H7 (cell line): ENCODE measurements around the gene CDC27. TPM values are rescaled to one million over a fixed set of nuclear protein-coding genes. Genes with fewer than 3 reads are reported as not detected.
A peak's percentile ranks its signal among the peaks of the same experiment; 100 is the strongest.
"Not testable (repeated sequence)": the region's sequence is repeated elsewhere in the genome, so short reads cannot be mapped to it uniquely, and the experiment has no call there.

Experiments used
- DNase-seq: peaks from one replicate; pipeline ENCODE4 v3.0.0; 2012
- H3K27me3 ChIP-seq: 2 replicates; pipeline ENCODE4 v1.6.0; 2011; ENCODE audit warnings: mild to moderate bottlenecking, low read length; ENCODE audit not compliant: control insufficient read depth, insufficient read depth
- H3K36me3 ChIP-seq: replicated peaks from 2 replicates; pipeline ENCODE4 v1.5.1; 2011; ENCODE audit warnings: low read length; ENCODE audit not compliant: control insufficient read depth, insufficient read depth
- H3K4me3 ChIP-seq: 2 replicates; pipeline ENCODE4 v1.5.1; 2011; ENCODE audit warnings: low read depth, mild to moderate bottlenecking, control low read depth, low read length, moderate library complexity; ENCODE audit not compliant: insufficient read depth
- total RNA-seq: library from RNA; depleted of rRNA; stranded (reverse); fragments of >200 nt; shearing (Covaris generic); gene quantifications from 2 replicates; pipeline ENCODE4 v1.2.3, GENCODE V29; 2014

Gene CDC27
- total RNA-seq, 1 experiment from 2014 or later: 45.9 TPM

- not testable (repeated sequence) for H3K4me3 ChIP-seq, H3K36me3 ChIP-seq, H3K27me3 ChIP-seq, DNase-seq
Measured at GRCh38 chr17:47105246-47105645, 83.8 kb downstream of the CDC27 start.

GRCh38 chr17:47102914-47103313 lies 86.2 kb downstream of the CDC27 start:
- Histone ChIP-seq H3K27me3 (no peaks in the 10 kb centered on the region), H3K4me3 (no peak overlapping the region), H3K36me3 (no peaks in the 10 kb centered on the region)
- no peak for DNase-seq

- DNase-seq: peak; percentile 86
- no peaks in the 10 kb centered on the region for H3K27me3 ChIP-seq
- no peaks in the 10 kb centered on the region for H3K36me3 ChIP-seq
- peak overlapping the region; percentile 87 for H3K4me3 ChIP-seq
Measured at GRCh38 chr17:47099987-47100711, 88.9 kb downstream of the CDC27 start.

- H3K4me3 ChIP-seq: peak overlapping the region; percentile 87
- no peaks in the 10 kb centered on the region for H3K27me3 ChIP-seq
- H3K36me3 ChIP-seq: no peaks in the 10 kb centered on the region
- no peak for DNase-seq
Measured at GRCh38 chr17:47099451-47099986, 89.6 kb downstream of the CDC27 start.

DNA sequence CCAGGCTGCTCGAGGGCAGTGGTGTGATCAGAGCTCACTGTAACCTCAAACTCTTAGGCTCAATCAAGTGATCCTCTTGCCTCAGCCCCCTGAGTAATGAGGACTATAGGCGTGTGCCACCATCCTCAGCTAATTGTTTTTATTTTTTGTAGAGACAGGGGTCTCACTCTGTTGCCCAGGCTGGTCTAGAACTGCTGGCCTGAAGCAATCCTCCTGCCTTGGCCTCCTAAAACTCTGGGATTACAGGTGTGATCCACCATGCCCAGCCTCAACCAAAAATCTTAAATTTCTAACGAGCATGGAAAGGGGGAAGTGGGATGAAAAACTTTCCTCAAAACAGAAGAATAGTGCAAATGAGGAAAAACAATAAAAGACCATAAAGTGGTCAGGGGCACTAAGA lies 92.8 kb downstream of the CDC27 start:
- Histone ChIP-seq H3K36me3 (no peaks in the 10 kb centered on the region), H3K4me3 (no peak overlapping the region), H3K27me3 (no peaks in the 10 kb centered on the region)
- no peak for DNase-seq

GRCh38 chr17:47095268-47095667 lies 93.8 kb downstream of the CDC27 start:
- DNase-seq: no peak
- Histone ChIP-seq H3K27me3 (no peaks in the 10 kb centered on the region), H3K36me3 (no peaks in the 10 kb centered on the region), H3K4me3 (no peak overlapping the region)

GRCh38 chr17:47087093-47087492 lies 102.0 kb downstream of the CDC27 start:
- H3K4me3 ChIP-seq: no peak overlapping the region
- no peaks in the 10 kb centered on the region for H3K27me3 ChIP-seq
- no peaks in the 10 kb centered on the region for H3K36me3 ChIP-seq
- DNase-seq: no peak

- no peak overlapping the region for H3K4me3 ChIP-seq
- no peaks in the 10 kb centered on the region for H3K27me3 ChIP-seq
- no peak for DNase-seq
- no peaks in the 10 kb centered on the region for H3K36me3 ChIP-seq
Measured at GRCh38 chr17:47085736-47086135, 103.4 kb downstream of the CDC27 start.

- no peak for DNase-seq
- Histone ChIP-seq H3K36me3 (no peaks in the 10 kb centered on the region), H3K4me3 (no peak overlapping the region), H3K27me3 (no peaks in the 10 kb centered on the region)
Measured at GRCh38 chr17:47078801-47079200, 110.3 kb downstream of the CDC27 start.

DNA sequence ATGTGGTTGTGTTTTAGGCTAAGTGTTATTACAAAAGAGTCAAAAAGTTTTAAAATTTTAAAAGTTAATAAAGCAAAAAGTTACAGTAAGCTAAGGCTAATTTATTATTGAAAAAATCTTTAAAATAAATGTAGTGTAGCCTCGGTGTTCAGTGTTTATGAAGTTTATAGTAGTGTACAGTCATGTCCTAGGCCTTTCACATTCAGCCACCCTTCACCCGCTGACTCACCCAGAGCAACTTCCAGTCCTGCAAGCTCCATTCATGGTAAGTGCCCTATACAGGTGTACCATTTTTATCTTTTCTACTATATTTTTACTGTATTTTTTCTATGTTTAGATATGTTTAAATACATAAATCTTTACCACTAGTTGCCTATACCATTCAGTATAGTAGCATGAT lies 111.5 kb downstream of the CDC27 start:
- H3K36me3 ChIP-seq: no peaks in the 10 kb centered on the region
- no peak overlapping the region for H3K4me3 ChIP-seq
- H3K27me3 ChIP-seq: no peaks in the 10 kb centered on the region
- DNase-seq: no peak

DNA sequence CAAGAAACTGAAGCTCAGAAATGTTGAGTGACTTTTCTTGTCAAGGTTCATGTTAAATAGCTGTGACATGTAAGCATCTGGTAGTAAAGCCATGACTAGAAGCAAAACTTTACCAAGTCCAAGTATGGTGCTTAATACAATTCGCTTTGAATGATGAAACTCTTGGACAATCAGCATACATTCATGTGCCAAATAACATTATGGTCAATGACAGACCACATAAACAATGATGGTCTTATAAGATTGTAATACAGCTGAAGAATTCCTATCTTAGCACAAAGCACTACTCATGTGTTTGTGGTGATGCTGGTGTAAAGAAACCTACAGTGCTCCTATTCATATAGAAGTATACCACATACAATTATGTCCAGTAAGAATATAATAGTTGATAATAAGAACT lies 112.9 kb downstream of the CDC27 start:
- no peaks in the 10 kb centered on the region for H3K36me3 ChIP-seq
- DNase-seq: no peak
- H3K4me3 ChIP-seq: no peak overlapping the region
- no peaks in the 10 kb centered on the region for H3K27me3 ChIP-seq

DNA sequence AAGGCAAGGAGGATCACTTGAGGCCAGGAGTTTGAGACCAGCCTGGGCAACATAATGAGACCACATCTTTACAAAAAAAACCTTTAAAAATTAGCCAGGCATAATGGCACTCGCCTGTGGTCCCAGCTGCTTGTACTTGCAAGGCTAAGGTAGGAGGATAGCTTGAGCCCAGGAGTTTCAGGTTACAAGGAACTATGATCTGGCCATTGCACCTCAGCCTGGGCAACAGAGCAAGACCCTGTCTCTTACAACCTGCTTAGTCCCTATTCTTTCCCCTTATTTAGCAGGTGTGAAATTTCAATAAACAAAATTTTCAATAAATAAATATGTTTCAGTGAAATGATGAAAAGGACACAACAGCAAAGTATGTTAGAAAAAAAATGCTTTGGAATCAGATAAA lies 114.7 kb downstream of the CDC27 start:
- H3K27me3 ChIP-seq, H3K36me3 ChIP-seq, H3K4me3 ChIP-seq, DNase-seq: not testable (repeated sequence)

DNA sequence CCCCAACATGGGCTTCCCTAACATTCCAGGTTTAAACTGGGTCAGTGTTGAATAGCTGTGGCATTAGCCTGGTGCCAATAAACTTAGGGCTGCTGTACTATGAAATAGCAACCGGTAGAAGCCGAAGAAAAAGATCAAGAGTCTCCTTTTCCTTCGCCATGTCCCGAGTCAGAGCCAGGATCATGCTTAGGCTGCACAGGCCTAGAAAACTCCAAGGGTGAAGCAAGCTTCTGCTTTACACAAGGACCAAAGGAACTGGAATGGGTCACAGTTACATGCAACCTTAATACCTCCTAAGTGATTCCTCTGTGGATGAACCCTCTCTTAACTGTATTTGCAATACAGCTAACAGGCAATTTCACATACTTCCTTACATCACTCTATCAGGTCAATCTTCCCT lies 115.5 kb downstream of the CDC27 start:
- not testable (repeated sequence) for H3K27me3 ChIP-seq, H3K4me3 ChIP-seq, DNase-seq, H3K36me3 ChIP-seq

DNA sequence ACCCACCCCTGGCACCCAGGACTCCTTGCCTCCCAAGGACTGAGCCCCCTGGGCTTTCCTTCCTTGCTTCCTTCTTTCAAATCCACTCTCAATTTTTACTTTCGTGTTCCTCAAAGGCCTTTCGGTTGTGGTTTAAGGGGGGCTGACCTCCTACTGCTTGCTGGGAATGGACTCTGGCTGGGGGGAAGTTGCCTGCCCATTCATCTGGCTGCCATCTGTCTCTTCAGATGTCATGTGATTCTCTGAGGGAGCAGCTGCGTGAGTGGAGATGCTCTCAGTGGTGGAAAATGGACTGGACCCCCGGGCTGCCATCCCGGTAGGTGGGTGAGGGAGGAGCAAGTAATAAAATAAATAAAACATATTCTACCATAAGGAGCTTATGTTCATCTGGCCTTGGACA lies 116.2 kb downstream of the CDC27 start:
- no peaks in the 10 kb centered on the region for H3K27me3 ChIP-seq
- H3K4me3 ChIP-seq: no peak overlapping the region
- DNase-seq: no peak
- H3K36me3 ChIP-seq: no peaks in the 10 kb centered on the region

DNA sequence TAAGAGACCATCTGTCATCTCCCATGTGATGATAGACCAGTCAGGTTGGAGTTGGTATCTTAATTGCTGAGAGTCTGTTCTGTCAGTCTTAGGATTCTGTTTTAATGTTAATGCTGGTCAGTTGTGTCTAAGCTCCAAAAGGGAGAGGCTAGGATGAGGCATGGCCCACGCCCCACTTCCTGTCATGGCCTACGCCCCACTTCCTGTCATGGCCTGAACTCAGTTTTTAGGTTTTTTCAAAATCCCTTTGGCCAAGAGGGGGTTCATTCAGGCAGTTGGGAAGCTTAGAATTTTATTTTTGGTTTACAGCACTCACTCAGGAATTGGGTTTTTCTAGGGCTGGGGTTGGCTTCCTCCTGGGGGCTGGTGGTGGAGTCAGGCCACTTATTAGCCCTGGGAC lies 117.9 kb downstream of the CDC27 start:
- H3K27me3 ChIP-seq, H3K4me3 ChIP-seq, DNase-seq, H3K36me3 ChIP-seq: not testable (repeated sequence)

GRCh38 chr17:47070266-47070665 lies 118.8 kb downstream of the CDC27 start:
- DNase-seq, H3K4me3 ChIP-seq, H3K36me3 ChIP-seq, H3K27me3 ChIP-seq: not testable (repeated sequence)
